HL-60 (cell line): Measurements from ENCODE around the gene LARP7.

Experiments used
- DNase-seq, 2 experiments: peaks; one replicate each; pipeline ENCODE4 v3.0.0-alpha.2; 2010 to 2020; ENCODE audit warnings: low read depth in 1 of 2, low spot score in 1 of 2
- H3K27ac ChIP-seq: fragments of 250-450 bp; sonication (Bioruptor Pico); replicated peaks from 2 replicates; pipeline ENCODE4 v1.5.1; 2020; ENCODE audit warnings: mild to moderate bottlenecking, moderate library complexity
- H3K27me3 ChIP-seq: fragments of 250-450 bp; sonication (Bioruptor Pico); 2 replicates; pipeline ENCODE4 v1.5.1; 2021; ENCODE audit warnings: mild to moderate bottlenecking, moderate library complexity; ENCODE audit not compliant: insufficient read depth, poor library complexity, severe bottlenecking
- H3K4me3 ChIP-seq: replicated peaks from 2 replicates; pipeline ENCODE4 v1.5.1; 2011; ENCODE audit warnings: mild to moderate bottlenecking, control low read depth, low read length; ENCODE audit not compliant: insufficient read depth
- CTCF ChIP-seq: IDR thresholded peaks from one replicate; pipeline ENCODE4 v1.5.1; 2011; ENCODE audit warnings: low read length, control low read depth, inconsistent platforms; ENCODE audit not compliant: insufficient read depth
- GABPA ChIP-seq: IDR thresholded peaks from 2 replicates; pipeline ENCODE4 v1.6.1; 2012; ENCODE audit warnings: low read depth
- POLR2AphosphoS5 ChIP-seq: IDR thresholded peaks from 2 replicates; pipeline ENCODE4 v1.6.1; 2012; ENCODE audit warnings: low read depth
- REST ChIP-seq: IDR thresholded peaks from 2 replicates; pipeline ENCODE4 v1.6.1; 2012; ENCODE audit warnings: low read depth; ENCODE audit not compliant: insufficient replicate concordance
- SPI1 ChIP-seq: IDR thresholded peaks from 2 replicates; pipeline ENCODE4 v1.6.1; 2012; ENCODE audit warnings: low read depth, mild to moderate bottlenecking, borderline replicate concordance

LARP7 gene

GRCh38 chr4:112680996-112681395 is 44.1 kb downstream of the LARP7 start:
- TF ChIP-seq POLR2AphosphoS5 (no peak), SPI1 (no peak), GABPA (no peak), CTCF (no peak), REST (no peak)
- Histone ChIP-seq H3K27me3 (no peaks in the 10 kb centered on the region), H3K27ac (no peak overlapping the region), H3K4me3 (no peak overlapping the region)
- DNase-seq = no peak

- Histone ChIP-seq H3K27me3 (peaks cover 2% of the 10 kb centered on the region), H3K27ac (no peak overlapping the region), H3K4me3 (no peak overlapping the region)
- TF ChIP-seq SPI1 (no peak), POLR2AphosphoS5 (no peak), REST (no peak)
- no peak for DNase-seq
These were observed 56.6 kb downstream of the LARP7 start for GRCh38 chr4:112693507-112693906.

- H3K27me3 ChIP-seq = peaks cover 24% of the 10 kb centered on the region
- H3K4me3 ChIP-seq = no peak overlapping the region
- DNase-seq = no peak
- no peak for TF ChIP-seq POLR2AphosphoS5
- TF ChIP-seq REST = no peak
- no peak for TF ChIP-seq CTCF
- no peak for TF ChIP-seq GABPA
- TF ChIP-seq SPI1 = no peak
- no peak overlapping the region for H3K27ac ChIP-seq
These were observed 63.7 kb downstream of the LARP7 start for GRCh38 chr4:112700679-112701078.
